Psoas muscle (tissue), 8 donors: ENCODE results near the gene CDT1. TPM values are rescaled to one million over a fixed set of nuclear protein-coding genes. Genes with fewer than 3 reads are reported as not detected.
A peak's percentile ranks its signal among the peaks of the same experiment; 100 is the strongest.

ENCODE experiments used
- ATAC-seq, 4 donors: fragments of 200-7000 bp; cut with Tn5 transposase; one replicate each; pipeline ENCODE4 v1.9.1; 2020; ENCODE audit warnings: moderate library complexity in 3 of 4, mild to moderate bottlenecking in 2 of 4
- DNase-seq, 2 donors: peaks; one replicate each; pipeline ENCODE4 v3.0.0-alpha.2; 2020
- H3K27ac ChIP-seq: fragments of 200-600 bp; one replicate; pipeline ENCODE4 v1.8.0; 2022
- H3K27me3 ChIP-seq, 3 donors: fragments of 200-600 bp in 1 of 3; one replicate each; pipeline versions ENCODE4 v1.6.1 to v1.8.0; 2013 to 2022; ENCODE audit warnings: low read length in 2 of 3, mild to moderate bottlenecking in 2 of 3, moderate library complexity in 1 of 3; ENCODE audit not compliant: insufficient read depth in 3 of 3
- H3K36me3 ChIP-seq, 2 donors: fragments of 200-600 bp in 1 of 2; one replicate each; pipeline versions ENCODE4 v1.6.1 to v1.8.0; 2013 to 2022; ENCODE audit warnings: low read depth in 1 of 2, mild to moderate bottlenecking in 1 of 2, moderate library complexity in 1 of 2; ENCODE audit not compliant: insufficient read depth in 1 of 2
- H3K4me1 ChIP-seq: fragments of 200-600 bp; one replicate; pipeline ENCODE4 v1.8.0; 2022
- H3K4me3 ChIP-seq: fragments of 200-600 bp; one replicate; pipeline ENCODE4 v1.8.0; 2022; ENCODE audit warnings: mild to moderate bottlenecking
- H3K9me3 ChIP-seq: fragments of 200-600 bp; one replicate; pipeline ENCODE4 v1.8.0; 2022
- WGBS, 3 donors: extraction: QIAGEN DNeasy Blood & Tissue Kit; methylation state at CpG; one replicate each; pipeline versions ENCODE4 v1.1.6 to v1.1.7; 2013; 5-methylcytosine and 5-hydroxymethylcytosine counted together
- intact Hi-C, 2 donors: fragments of 100-400 bp; cut with DNase I; formaldehyde crosslinking; loops; one replicate each; pipeline versions ENCODE4 v1.11.0 to v1.14.2; 2022
- polyA plus RNA-seq, 3 donors: library from polyadenylated mRNA; stranded (reverse); fragments of 200-250 nt; gene quantifications; one replicate each; pipeline ENCODE4 v1.2.3, GENCODE V29; 2013
- total RNA-seq, 4 donors: library from RNA; stranded (reverse); fragmentation: NEBNext Ultra II Directional in 2 of 4; extraction: Animal tissue kit (Norgen Biotek cat#: 25700) in 2 of 4; gene quantifications; one replicate each; pipeline versions ENCODE4 v1.2.1 to v1.2.4, GENCODE V29; 2021 to 2023
- TF ChIP-seq, protein P1 (sequence below): fragments of 200-600 bp; IDR thresholded peaks from one replicate; pipeline ENCODE4 v1.8.0; 2022; ENCODE audit warnings: antibody characterized with exemption
- donor health status: healthy with polysubstance abuse.
- donor health status: DM: no; HTN: no; CAD: no; lungs with moderate emphysema.
- donor health status: Bipolar disorder and iron deficiency.
- donor health status: healthy.
- donor health status: DM: yes; HTN: yes; CAD: no.
- donor health status: DM: no; HTN: no; CAD: no.
- donor health status: DM: no; HTN: no; CAD: no.
- donor health status: DM: yes; HTN: yes; CAD: no.

The CDT1 gene
- total and polyA plus RNA-seq, 7 donors: 0.03 to 0.59 (median 0.15) TPM; not detected in 1

DNA sequence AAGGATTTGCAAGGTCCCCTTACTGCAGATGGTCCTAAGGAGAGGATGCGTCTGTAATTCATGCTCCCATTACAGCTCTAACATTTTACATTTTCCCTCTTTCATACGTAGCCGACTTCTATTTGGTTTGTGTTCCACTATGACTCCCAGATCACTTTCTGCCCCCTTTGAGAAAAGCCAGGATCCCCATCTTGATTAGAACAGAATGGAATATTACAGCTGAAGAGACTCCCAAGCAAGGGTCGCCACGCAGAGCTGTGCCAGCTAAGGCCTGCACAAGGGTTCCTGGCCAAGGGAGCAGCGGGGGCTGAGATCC lies 3.4 kb upstream of the CDT1 start:
- Histone ChIP-seq H3K4me3 (no peak overlapping the region), H3K36me3 (no peaks in the 10 kb centered on the region), H3K4me1 (no peaks in the 10 kb centered on the region), H3K9me3 (no peaks in the 10 kb centered on the region), H3K27ac (no peak overlapping the region), H3K27me3 (peaks cover 0 to 8% (median 2%) of the 10 kb centered on the region in 3 donors)
- TF ChIP-seq, protein P1, sequence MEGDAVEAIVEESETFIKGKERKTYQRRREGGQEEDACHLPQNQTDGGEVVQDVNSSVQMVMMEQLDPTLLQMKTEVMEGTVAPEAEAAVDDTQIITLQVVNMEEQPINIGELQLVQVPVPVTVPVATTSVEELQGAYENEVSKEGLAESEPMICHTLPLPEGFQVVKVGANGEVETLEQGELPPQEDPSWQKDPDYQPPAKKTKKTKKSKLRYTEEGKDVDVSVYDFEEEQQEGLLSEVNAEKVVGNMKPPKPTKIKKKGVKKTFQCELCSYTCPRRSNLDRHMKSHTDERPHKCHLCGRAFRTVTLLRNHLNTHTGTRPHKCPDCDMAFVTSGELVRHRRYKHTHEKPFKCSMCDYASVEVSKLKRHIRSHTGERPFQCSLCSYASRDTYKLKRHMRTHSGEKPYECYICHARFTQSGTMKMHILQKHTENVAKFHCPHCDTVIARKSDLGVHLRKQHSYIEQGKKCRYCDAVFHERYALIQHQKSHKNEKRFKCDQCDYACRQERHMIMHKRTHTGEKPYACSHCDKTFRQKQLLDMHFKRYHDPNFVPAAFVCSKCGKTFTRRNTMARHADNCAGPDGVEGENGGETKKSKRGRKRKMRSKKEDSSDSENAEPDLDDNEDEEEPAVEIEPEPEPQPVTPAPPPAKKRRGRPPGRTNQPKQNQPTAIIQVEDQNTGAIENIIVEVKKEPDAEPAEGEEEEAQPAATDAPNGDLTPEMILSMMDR: no peak
- DNase-seq (no peak), ATAC-seq (no peak)
- intact Hi-C loops: loop anchor here in 1 of 2 donors (5.0 kb wide), 1 partner anchor 53 kb away; no protein-coding TSS in a partner anchor
- 83 to 89% (median 87%) methylated on average over 6 of the region's 6 CpGs for whole genome bisulfite sequencing, 3 donors

DNA sequence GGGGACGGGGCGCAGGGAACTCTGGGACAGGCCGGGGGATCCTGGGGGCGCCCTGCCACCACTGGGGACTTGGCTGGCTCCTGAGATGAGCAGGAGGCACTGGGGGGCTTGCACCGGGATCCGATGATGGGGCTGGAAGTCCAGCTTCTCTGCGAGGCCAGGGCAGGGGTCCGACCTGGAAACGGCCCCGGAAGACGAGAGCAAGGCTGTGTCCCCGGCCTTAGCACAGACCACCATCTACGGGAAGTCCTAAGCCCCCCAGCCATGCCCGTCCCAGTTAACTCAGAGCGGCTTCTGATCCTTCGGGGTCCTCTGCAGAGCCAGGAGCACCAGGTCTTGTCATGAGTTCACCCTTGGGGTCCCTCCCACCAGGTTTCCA lies 573 bp downstream of the CDT1 start:
- no peak for ATAC-seq
- intact Hi-C loops: loop anchor here in 1 of 2 donors (5.0 kb wide), 1 partner anchor 57 kb away; no protein-coding TSS in a partner anchor
- TF ChIP-seq, protein P1: no peak
- peak in 1 of 2 donors; percentile 59 for DNase-seq
- no peaks in the 10 kb centered on the region for H3K4me1 ChIP-seq
- peaks cover 0 to 6% (median 0%) of the 10 kb centered on the region in 3 donors for H3K27me3 ChIP-seq
- H3K4me3 ChIP-seq: no peak overlapping the region
- no peak overlapping the region for H3K27ac ChIP-seq
- no peaks in the 10 kb centered on the region for H3K9me3 ChIP-seq
- peaks cover 0 to 14% of the 10 kb centered on the region in 2 donors for H3K36me3 ChIP-seq
- WGBS, 3 donors: 1 to 7% (median 6%) methylated on average over 10 to 16 of the region's 16 CpGs

DNA sequence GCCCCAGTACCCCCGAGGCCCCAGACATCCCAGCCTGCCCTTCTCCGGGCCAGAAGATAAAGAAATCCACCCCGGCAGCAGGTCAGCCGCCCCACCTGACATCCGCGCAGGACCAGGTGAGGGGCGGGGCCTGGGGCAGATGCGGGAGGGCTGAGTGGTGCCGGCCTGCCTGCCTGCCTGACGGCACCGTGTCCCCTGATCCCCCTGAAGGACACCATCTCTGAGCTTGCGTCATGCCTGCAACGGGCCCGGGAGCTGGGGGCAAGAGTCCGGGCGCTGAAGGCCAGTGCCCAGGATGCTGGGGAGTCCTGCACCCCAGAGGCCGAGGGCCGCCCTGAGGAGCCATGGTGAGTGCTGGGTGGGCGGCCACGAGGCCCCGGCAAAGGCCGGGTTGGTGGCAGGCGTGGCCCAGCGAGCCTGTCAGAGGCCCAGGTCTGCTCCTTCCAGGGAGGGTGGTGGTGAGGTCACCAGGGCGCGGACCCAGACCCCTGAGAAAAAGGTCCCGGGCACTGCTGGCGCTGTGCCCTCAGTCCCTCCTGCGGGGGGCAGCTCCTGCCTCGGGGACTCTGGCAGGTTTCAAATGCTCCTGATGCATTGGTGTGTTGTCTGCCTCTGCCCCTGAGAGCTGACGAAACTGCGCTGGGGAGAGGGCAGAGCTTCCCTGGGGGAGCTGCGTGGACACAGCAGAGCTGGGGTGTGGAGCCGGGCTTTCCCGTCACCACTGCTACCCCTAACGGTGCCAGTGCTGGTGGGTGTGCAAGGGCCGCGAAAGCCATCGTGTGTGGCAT lies 1.2 kb downstream of the CDT1 start:
- DNase-seq: peak in 1 of 2 donors; percentile 54
- WGBS, 3 donors: 30 to 36% (median 31%) methylated on average over 24 to 39 of the region's 39 CpGs
- peaks cover 0 to 6% (median 0%) of the 10 kb centered on the region in 3 donors for H3K27me3 ChIP-seq
- H3K4me3 ChIP-seq: no peak overlapping the region
- H3K36me3 ChIP-seq: peaks cover 0 to 20% of the 10 kb centered on the region in 2 donors
- no peaks in the 10 kb centered on the region for H3K4me1 ChIP-seq
- TF ChIP-seq, protein P1: no peak
- H3K27ac ChIP-seq: no peak overlapping the region
- intact Hi-C loops: loop anchor here in 1 of 2 donors (5.0 kb wide), 1 partner anchor 57 kb away; no protein-coding TSS in a partner anchor
- ATAC-seq: no peak
- H3K9me3 ChIP-seq: no peaks in the 10 kb centered on the region

DNA sequence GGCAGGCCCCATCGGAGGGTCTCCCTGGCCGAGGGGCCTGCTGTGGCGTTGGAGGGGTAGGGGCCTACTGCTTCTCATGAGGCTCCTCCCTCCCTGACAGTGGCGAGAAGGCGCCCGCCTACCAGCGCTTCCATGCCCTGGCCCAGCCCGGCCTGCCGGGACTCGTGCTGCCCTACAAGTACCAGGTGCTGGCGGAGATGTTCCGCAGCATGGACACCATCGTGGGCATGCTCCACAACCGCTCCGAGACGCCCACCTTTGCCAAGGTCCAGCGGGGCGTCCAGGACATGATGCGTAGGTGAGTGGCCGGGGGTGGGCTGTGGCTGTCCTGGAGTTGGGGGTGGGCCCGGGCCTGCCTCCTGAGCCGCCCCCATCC lies 1.7 kb downstream of the CDT1 start:
- TF ChIP-seq, protein P1: no peak
- DNase-seq: peak in 1 of 2 donors; percentile 53
- no peak overlapping the region for H3K4me3 ChIP-seq
- no peak for ATAC-seq
- peaks cover 6 to 25% of the 10 kb centered on the region in 2 donors for H3K36me3 ChIP-seq
- 87 to 91% (median 88%) methylated on average over 21 to 22 of the region's 22 CpGs for WGBS, 3 donors
- H3K27ac ChIP-seq: no peak overlapping the region
- H3K27me3 ChIP-seq: peaks cover 0 to 6% (median 0%) of the 10 kb centered on the region in 3 donors
- intact Hi-C loops: no loop called here
- peaks cover 6% of the 10 kb centered on the region for H3K4me1 ChIP-seq
- H3K9me3 ChIP-seq: no peaks in the 10 kb centered on the region
